HFF-Myc (cell line): Measurements from ENCODE around the gene SCT.

ENCODE experiments used
- DNase-seq: peaks from one replicate; pipeline ENCODE4 v3.0.0-alpha.2; 2011; ENCODE audit warnings: low read depth; ENCODE audit errors: extremely low read depth
- H3K4me3 ChIP-seq: replicated peaks from 2 replicates; pipeline ENCODE4 v1.5.1; 2011; ENCODE audit warnings: low read depth, mild to moderate bottlenecking, control low read depth, low read length
- CTCF ChIP-seq: IDR thresholded peaks from 2 replicates; pipeline ENCODE4 v1.5.1; 2012; ENCODE audit warnings: mild to moderate bottlenecking, low read depth, low read length, control low read depth; ENCODE audit errors: missing control alignments

SCT gene

GRCh38 chr11:584287-584686 lies 42.7 kb downstream of the SCT start:
- no peak for DNase-seq
- no peak for TF ChIP-seq CTCF
- H3K4me3 ChIP-seq: no peak overlapping the region

- TF ChIP-seq CTCF: no peak
- no peak overlapping the region for H3K4me3 ChIP-seq
- DNase-seq: no peak
These were observed 45.2 kb downstream of the SCT start for GRCh38 chr11:581752-582151.

GRCh38 chr11:581342-581741 lies 45.6 kb downstream of the SCT start:
- DNase-seq: no peak
- H3K4me3 ChIP-seq: no peak overlapping the region
- no peak for TF ChIP-seq CTCF

GRCh38 chr11:579830-580601 lies 47.0 kb downstream of the SCT start:
- no peak overlapping the region for H3K4me3 ChIP-seq
- no peak for TF ChIP-seq CTCF
- DNase-seq: no peak

- DNase-seq: no peak
- no peak for TF ChIP-seq CTCF
- peak overlapping the region; percentile 91 for H3K4me3 ChIP-seq
These were observed 48.5 kb downstream of the SCT start for GRCh38 chr11:578276-579035.

GRCh38 chr11:577611-577894 lies 49.4 kb downstream of the SCT start:
- peak overlapping the region; percentile 91 for H3K4me3 ChIP-seq
- TF ChIP-seq CTCF: no peak
- DNase-seq: no peak
